ENCODE measurements around the gene FKRP.

Gene FKRP

DNA sequence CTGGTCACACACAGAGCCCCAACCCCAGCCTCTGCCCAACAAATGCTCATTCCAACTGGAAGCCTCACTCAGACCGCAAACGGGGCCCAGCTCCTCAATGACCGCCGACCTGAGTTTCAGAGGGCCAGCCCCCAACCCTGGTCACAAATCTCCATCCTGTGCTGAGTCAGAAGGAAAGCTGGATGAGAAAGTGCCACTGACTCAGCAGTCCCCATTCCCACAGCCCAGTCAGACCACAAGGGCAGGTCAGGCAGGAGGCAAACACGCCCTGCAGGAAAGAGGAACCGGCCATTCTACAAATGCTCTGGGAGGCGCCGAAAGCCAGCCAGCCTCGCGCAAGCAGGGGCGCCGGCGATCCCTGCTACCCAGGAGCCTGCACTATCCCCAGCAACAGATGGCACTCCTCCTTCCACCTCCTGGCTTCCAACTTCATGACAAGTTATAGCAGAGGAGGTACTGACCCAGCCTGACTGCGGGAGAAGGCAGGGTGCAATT, 14.8 kb upstream of the FKRP start:
- TF ChIP-seq SIN3A (IDR thresholded peaks at IDR 0.05; ENCODE audit: borderline replicate concordance, insufficient read depth, low read length) (no peak), POLR2AphosphoS5 (IDR thresholded peaks at IDR 0.05; ENCODE audit: low read depth, low read length) (no peak), TAF1 (IDR thresholded peaks at IDR 0.05; ENCODE audit: borderline replicate concordance, insufficient read depth, low read length) (no peak), FOXP2 (optimal IDR thresholded peaks at IDR 0.05; ENCODE audit: borderline replicate concordance, extremely low read depth, extremely low read length, insufficient read depth) (no peak)
- TF ChIP-seq, protein P1, sequence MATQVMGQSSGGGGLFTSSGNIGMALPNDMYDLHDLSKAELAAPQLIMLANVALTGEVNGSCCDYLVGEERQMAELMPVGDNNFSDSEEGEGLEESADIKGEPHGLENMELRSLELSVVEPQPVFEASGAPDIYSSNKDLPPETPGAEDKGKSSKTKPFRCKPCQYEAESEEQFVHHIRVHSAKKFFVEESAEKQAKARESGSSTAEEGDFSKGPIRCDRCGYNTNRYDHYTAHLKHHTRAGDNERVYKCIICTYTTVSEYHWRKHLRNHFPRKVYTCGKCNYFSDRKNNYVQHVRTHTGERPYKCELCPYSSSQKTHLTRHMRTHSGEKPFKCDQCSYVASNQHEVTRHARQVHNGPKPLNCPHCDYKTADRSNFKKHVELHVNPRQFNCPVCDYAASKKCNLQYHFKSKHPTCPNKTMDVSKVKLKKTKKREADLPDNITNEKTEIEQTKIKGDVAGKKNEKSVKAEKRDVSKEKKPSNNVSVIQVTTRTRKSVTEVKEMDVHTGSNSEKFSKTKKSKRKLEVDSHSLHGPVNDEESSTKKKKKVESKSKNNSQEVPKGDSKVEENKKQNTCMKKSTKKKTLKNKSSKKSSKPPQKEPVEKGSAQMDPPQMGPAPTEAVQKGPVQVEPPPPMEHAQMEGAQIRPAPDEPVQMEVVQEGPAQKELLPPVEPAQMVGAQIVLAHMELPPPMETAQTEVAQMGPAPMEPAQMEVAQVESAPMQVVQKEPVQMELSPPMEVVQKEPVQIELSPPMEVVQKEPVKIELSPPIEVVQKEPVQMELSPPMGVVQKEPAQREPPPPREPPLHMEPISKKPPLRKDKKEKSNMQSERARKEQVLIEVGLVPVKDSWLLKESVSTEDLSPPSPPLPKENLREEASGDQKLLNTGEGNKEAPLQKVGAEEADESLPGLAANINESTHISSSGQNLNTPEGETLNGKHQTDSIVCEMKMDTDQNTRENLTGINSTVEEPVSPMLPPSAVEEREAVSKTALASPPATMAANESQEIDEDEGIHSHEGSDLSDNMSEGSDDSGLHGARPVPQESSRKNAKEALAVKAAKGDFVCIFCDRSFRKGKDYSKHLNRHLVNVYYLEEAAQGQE (IDR thresholded peaks at IDR 0.05; ENCODE audit: insufficient read depth in 1 of 2, low read depth in 2 of 2, low read length in 2 of 2): no peak

DNA sequence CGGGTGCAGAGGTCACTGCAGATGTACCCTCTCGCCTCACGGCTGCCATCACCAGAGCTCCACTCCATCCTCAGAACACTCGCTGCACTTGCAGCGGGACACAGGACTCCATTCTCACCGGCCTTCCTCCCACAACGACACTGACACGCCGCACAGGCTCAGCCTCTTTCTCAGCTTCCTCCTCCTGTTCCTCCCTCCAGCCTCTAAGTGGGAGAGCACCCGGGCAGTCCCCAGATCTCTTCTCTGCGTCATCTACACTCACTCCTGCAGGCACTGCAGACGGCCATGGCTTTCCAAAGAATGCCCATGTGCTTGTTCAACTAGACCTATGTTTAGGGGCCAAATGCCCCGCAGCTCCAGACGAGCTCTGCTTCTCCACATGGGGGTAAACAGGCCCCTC, 14.3 kb upstream of the FKRP start:
- TF ChIP-seq FOXP2 (optimal IDR thresholded peaks at IDR 0.05; ENCODE audit: borderline replicate concordance, extremely low read depth, extremely low read length, insufficient read depth) (no peak), POLR2AphosphoS5 (IDR thresholded peaks at IDR 0.05; ENCODE audit: low read depth, low read length) (no peak)
- TF ChIP-seq, protein P1 (IDR thresholded peaks at IDR 0.05; ENCODE audit: insufficient read depth in 1 of 2, low read depth in 2 of 2, low read length in 2 of 2): no peak

DNA sequence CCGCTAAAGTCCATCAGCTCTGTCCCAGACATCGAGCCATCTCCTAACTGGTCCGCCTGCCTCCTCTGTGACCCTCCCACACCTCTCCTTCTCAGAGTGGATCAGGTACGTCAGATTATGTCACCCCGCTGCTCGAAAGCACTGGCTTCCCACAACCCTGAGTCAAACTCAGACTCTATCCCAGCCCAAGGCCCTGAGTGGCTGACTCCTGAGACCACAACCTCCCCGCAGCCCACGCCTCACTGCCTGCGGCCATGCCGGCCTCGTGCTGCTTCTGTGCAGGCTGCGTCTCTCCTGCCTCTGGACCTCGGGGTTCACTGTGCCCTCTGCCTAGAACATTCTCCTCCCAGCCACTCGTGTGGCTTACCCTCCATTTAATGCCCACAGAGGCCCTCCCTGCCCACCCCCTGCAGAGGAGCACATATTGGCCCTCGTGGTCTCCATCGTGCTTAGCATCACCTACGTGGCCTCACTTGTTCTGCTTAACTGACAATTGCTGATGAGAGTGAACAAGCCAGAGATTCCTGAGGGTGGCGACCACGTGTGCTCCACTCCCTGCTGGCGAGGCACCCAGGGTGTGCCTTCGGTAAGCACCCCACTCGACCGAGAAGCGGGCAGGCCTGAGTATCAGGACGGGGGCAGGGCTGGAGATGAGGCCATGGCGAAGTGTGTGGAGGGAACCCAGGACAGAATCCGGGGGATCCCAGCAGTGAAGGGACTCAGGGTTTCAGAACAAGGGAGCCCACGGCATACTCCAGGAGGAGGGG, 13.5 kb upstream of the FKRP start:
- TF ChIP-seq SIN3A (IDR thresholded peaks at IDR 0.05; ENCODE audit: borderline replicate concordance, insufficient read depth, low read length) (no peak), POLR2AphosphoS5 (IDR thresholded peaks at IDR 0.05; ENCODE audit: low read depth, low read length) (no peak), FOXP2 (optimal IDR thresholded peaks at IDR 0.05; ENCODE audit: borderline replicate concordance, extremely low read depth, extremely low read length, insufficient read depth) (no peak), TAF1 (IDR thresholded peaks at IDR 0.05; ENCODE audit: borderline replicate concordance, insufficient read depth, low read length) (no peak)
- TF ChIP-seq, protein P1 (IDR thresholded peaks at IDR 0.05; ENCODE audit: insufficient read depth in 1 of 2, low read depth in 2 of 2, low read length in 2 of 2): no peak

DNA sequence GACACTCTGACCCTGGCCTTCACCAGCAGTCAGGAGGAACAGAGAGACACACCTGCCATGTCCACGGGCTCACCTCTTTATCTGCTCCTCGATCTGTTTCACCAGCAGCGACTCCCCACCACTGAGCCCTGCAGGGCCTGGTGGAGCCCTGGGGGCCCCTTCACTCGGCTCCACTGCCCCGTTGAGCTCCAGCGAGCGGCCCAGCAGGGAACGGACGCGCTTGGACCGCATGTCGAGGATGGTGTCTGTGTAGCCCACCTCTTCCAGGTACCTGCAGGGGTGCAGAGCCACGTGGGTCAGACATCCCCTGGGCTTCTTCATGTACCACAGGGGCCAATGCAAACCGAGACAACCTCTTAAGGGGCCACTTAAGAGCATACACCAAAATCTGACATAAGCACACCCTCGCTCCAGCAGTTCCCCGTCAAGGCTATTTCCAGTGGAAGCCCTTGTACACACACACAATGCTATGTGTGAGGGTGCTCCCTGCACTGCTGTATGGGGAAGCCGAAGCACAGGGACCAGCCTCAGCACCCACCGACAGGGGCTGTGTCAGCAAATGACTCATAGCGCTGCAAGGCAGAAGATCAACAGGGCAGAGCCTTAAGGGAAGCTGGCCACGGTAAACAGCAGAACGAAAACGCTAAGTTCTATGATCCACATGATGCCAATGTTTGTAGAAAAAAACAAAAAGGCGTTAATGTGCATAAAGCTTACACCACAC, 12.7 kb upstream of the FKRP start:
- TF ChIP-seq, protein P1 (IDR thresholded peaks at IDR 0.05; ENCODE audit: insufficient read depth in 1 of 2, low read depth in 2 of 2, low read length in 2 of 2): no peak
- TF ChIP-seq SIN3A (IDR thresholded peaks at IDR 0.05; ENCODE audit: borderline replicate concordance, insufficient read depth, low read length): no peak
- TF ChIP-seq POLR2AphosphoS5 (IDR thresholded peaks at IDR 0.05; ENCODE audit: low read depth, low read length): no peak
- no peak for TF ChIP-seq FOXP2 (optimal IDR thresholded peaks at IDR 0.05; ENCODE audit: borderline replicate concordance, extremely low read depth, extremely low read length, insufficient read depth)
- no peak for TF ChIP-seq TAF1 (IDR thresholded peaks at IDR 0.05; ENCODE audit: borderline replicate concordance, insufficient read depth, low read length)

Data from PFSK-1 (cell line).